WTC11 (cell line): ENCODE results near the gene PCGF5.

ENCODE experiments used
- ATF1 ChIP-seq: sonication (generic); formaldehyde crosslinking; IDR thresholded peaks from 2 replicates; pipeline ENCODE4 v1.8.1; 2023; ENCODE audit warnings: mild to moderate bottlenecking, moderate library complexity, missing genetic modification reagents
- ATF3 ChIP-seq: sonication (generic); formaldehyde crosslinking; conservative IDR thresholded peaks from 2 replicates; pipeline ENCODE4 v1.8.1; 2022; ENCODE audit warnings: mild to moderate bottlenecking, missing genetic modification reagents
- CBFB ChIP-seq: sonication (generic); formaldehyde crosslinking; IDR thresholded peaks from 2 replicates; pipeline ENCODE4 v1.8.1; 2022; ENCODE audit warnings: mild to moderate bottlenecking, low read depth, missing genetic modification reagents
- CREM ChIP-seq: sonication (generic); formaldehyde crosslinking; IDR thresholded peaks from 2 replicates; pipeline ENCODE4 v1.8.1; 2022; ENCODE audit warnings: mild to moderate bottlenecking, missing genetic modification reagents, moderate library complexity
- CTCF ChIP-seq: fragments of 200-600 bp; IDR thresholded peaks from 2 replicates; pipeline ENCODE4 v1.8.0; 2022; ENCODE audit warnings: antibody characterized with exemption
- HMGXB4 ChIP-seq: sonication (generic); formaldehyde crosslinking; IDR thresholded peaks from 2 replicates; pipeline ENCODE4 v1.8.1; 2023; ENCODE audit warnings: mild to moderate bottlenecking, moderate library complexity, missing genetic modification reagents
- JUN ChIP-seq: sonication (generic); formaldehyde crosslinking; IDR thresholded peaks from 2 replicates; pipeline ENCODE4 v1.8.0; 2023; ENCODE audit warnings: mild to moderate bottlenecking, missing genetic modification reagents
- NR2C2 ChIP-seq: sonication (generic); formaldehyde crosslinking; IDR thresholded peaks from 2 replicates; pipeline ENCODE4 v1.8.0; 2022; ENCODE audit warnings: mild to moderate bottlenecking, missing genetic modification reagents
- SMAD3 ChIP-seq: sonication (generic); formaldehyde crosslinking; IDR thresholded peaks from 2 replicates; pipeline ENCODE4 v1.8.0; 2022; ENCODE audit warnings: missing genetic modification reagents, mild to moderate bottlenecking, borderline replicate concordance
- SP1 ChIP-seq: sonication (generic); formaldehyde crosslinking; conservative IDR thresholded peaks from 2 replicates; pipeline ENCODE4 v1.8.1; 2022; ENCODE audit warnings: missing genetic modification reagents
- TP53 ChIP-seq: sonication (generic); formaldehyde crosslinking; IDR thresholded peaks from 2 replicates; pipeline ENCODE4 v1.8.1; 2023; ENCODE audit warnings: mild to moderate bottlenecking, missing genetic modification reagents
- ZNF232 ChIP-seq: sonication (generic); formaldehyde crosslinking; IDR thresholded peaks from 2 replicates; pipeline ENCODE4 v1.8.0; 2022; ENCODE audit warnings: mild to moderate bottlenecking, missing genetic modification reagents
- ZSCAN18 ChIP-seq: fragments of 250-450 bp; sonication (Bioruptor Pico); IDR thresholded peaks from 2 replicates; pipeline ENCODE4 v2.1.2; 2022; ENCODE audit warnings: mild to moderate bottlenecking, moderate library complexity

GRCh38 chr10:91211675-91212074 lies 8.8 kb upstream of the PCGF5 start:
- TF ChIP-seq ZNF232: no peak
- no peak for TF ChIP-seq JUN (CRISPR knock-in tag)
- TF ChIP-seq CTCF: no peak
- TF ChIP-seq ATF3: no peak
- no peak for TF ChIP-seq SMAD3 (CRISPR knock-in tag)
- TF ChIP-seq CREM (CRISPR knock-in tag): no peak
- no peak for TF ChIP-seq NR2C2 (CRISPR knock-in tag)
- TF ChIP-seq ZSCAN18 (CRISPR knock-in tag): no peak
- TF ChIP-seq CBFB (CRISPR knock-in tag): no peak
- TF ChIP-seq SP1: no peak
- no peak for TF ChIP-seq ATF1 (CRISPR knock-in tag)
- no peak for TF ChIP-seq HMGXB4
- TF ChIP-seq TP53 (CRISPR knock-in tag): no peak
